Fibroblast of skin of back (primary cell): ENCODE results near the gene CAGE1.
"Not testable (repeated sequence)": the region's sequence is repeated elsewhere in the genome, so short reads cannot be mapped to it uniquely, and the experiment has no call there.

Source experiments
- DNase-seq: peaks from one replicate; pipeline ENCODE4 v3.0.0-alpha.2; 2013

Gene CAGE1

GRCh38 chr6:7338031-7338430, 51.5 kb downstream of the CAGE1 start:
- DNase-seq: no peak

- no peak for DNase-seq
Measured at GRCh38 chr6:7335519-7335918, 54.0 kb downstream of the CAGE1 start.

GRCh38 chr6:7334685-7335084, 54.9 kb downstream of the CAGE1 start:
- no peak for DNase-seq

GRCh38 chr6:7332090-7332745, 57.3 kb downstream of the CAGE1 start:
- no peak for DNase-seq

- DNase-seq: no peak
Measured at GRCh38 chr6:7331452-7331851, 58.1 kb downstream of the CAGE1 start.

- DNase-seq: no peak
Measured at GRCh38 chr6:7328243-7328642, 61.3 kb downstream of the CAGE1 start.

GRCh38 chr6:7325750-7326149, 63.8 kb downstream of the CAGE1 start:
- no peak for DNase-seq

- DNase-seq: no peak
Measured at GRCh38 chr6:7324520-7324919, 65.0 kb downstream of the CAGE1 start.

GRCh38 chr6:7323074-7323473, 66.5 kb downstream of the CAGE1 start:
- DNase-seq: no peak

GRCh38 chr6:7321866-7322265, 67.7 kb downstream of the CAGE1 start:
- not testable (repeated sequence) for DNase-seq

GRCh38 chr6:7319406-7319805, 70.1 kb downstream of the CAGE1 start:
- DNase-seq: not testable (repeated sequence)

GRCh38 chr6:7317538-7317937, 72.0 kb downstream of the CAGE1 start:
- DNase-seq: no peak

- no peak for DNase-seq
Measured at GRCh38 chr6:7316658-7317533, 72.6 kb downstream of the CAGE1 start.

GRCh38 chr6:7315948-7316365, 73.6 kb downstream of the CAGE1 start:
- DNase-seq: no peak

- DNase-seq: not testable (repeated sequence)
Measured at GRCh38 chr6:7315087-7315947, 74.2 kb downstream of the CAGE1 start.

GRCh38 chr6:7314414-7314813, 75.1 kb downstream of the CAGE1 start:
- DNase-seq: no peak

GRCh38 chr6:7313505-7314165, 75.9 kb downstream of the CAGE1 start:
- DNase-seq: no peak

GRCh38 chr6:7312616-7313504, 76.7 kb downstream of the CAGE1 start, which contains the start of gene SSR1:
TSS of gene SSR1 (minus strand) at chr6:7313199. CDS start at chr6:7313120, 79 bp downstream.
- peak; percentile 97 for DNase-seq

- DNase-seq: peak; percentile 53
Measured at GRCh38 chr6:7311917-7312615, 77.5 kb downstream of the CAGE1 start.

GRCh38 chr6:7311176-7311575, 78.4 kb downstream of the CAGE1 start:
- DNase-seq: no peak

- no peak for DNase-seq
Measured at GRCh38 chr6:7309050-7309449, 80.5 kb downstream of the CAGE1 start.
